Myocyte (in vitro differentiated cells): ENCODE data around the gene ACADS. TPM values are rescaled to one million over a fixed set of nuclear protein-coding genes. Genes with fewer than 3 reads are reported as not detected.
"Not testable (repeated sequence)": the region's sequence is repeated elsewhere in the genome, so short reads cannot be mapped to it uniquely, and the experiment has no call there.

Experiments
- DNase-seq: peaks from one replicate; pipeline ENCODE4 v3.0.0-alpha.2; 2012; ENCODE audit warnings: low read depth
- total RNA-seq: library from RNA; depleted of rRNA; stranded (reverse); fragments of >200 nt; gene quantifications from 2 replicates; pipeline ENCODE4 v1.2.3, GENCODE V29; 2014

ACADS gene
- total RNA-seq, 1 donor from 2014 or later: 24.2 TPM

DNA sequence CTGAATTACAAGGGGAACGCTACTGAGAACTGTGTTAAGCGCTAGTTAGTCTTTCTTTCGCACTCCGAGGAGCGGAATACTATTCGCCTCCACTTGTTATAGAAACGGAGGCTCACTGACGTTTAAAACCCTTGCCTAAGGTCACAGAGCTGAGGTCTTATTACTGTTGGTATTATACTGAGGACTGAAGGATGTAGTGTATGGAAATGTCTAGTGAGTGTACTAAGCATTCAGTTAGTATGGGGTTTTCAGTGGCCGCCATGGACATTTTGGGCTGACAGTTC lies 826 bp downstream of the ACADS start:
- no peak for DNase-seq

DNA sequence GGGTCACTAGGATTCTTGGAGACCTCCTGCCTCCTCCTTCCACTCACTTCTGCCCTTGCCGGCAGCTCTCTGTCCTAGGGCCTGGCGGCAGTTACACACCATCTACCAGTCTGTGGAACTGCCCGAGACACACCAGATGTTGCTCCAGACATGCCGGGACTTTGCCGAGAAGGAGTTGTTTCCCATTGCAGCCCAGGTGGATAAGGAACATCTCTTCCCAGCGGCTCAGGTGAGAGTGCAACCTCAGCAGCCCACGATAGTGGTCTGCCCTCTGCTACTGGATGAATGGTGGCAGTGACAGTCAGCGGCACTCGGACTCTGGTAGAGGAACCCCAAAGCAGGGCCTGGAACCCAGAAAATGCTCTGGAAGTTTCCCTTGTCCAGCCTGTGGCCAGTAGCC lies 1.3 kb downstream of the ACADS start:
- DNase-seq: no peak

DNA sequence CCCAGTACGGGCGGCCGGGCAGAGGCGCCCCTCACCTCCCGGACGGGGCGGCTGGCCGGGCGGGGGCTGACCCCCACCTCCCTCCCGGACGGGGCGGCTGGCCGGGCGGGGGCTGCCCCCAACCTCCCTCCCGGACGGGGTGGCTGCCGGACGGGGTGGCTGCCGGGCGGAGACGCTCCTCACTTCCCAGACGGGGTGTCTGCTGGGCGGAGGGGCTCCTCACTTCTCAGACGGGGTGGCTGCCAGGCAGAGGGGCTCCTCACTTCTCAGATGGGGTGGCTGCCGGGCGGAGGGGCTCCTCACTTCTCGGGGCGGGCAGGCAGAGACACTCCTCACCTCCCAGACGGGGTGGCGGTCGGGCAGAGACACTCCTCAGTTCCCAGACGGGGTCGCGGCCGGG lies 6.6 kb downstream of the ACADS start:
- DNase-seq: not testable (repeated sequence)

DNA sequence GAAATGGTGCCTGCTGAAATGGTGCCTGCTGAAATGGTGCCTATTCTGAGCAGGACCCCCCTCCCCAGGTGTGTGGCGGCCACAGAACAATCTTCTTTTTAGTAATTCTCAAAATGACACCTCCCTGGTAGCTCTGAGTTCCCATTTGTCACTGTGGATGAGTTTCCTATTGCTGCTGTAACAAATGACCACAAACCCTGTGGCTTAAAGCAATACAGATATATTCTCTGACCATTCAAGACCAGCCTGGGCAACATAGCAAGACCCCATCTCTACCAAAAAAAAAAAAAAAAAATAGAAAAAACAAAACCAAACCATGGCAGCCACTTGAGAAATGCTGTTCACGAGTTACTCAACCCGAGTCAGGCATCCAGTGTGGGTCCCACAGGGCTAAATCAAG lies 7.9 kb downstream of the ACADS start:
- DNase-seq: no peak

DNA sequence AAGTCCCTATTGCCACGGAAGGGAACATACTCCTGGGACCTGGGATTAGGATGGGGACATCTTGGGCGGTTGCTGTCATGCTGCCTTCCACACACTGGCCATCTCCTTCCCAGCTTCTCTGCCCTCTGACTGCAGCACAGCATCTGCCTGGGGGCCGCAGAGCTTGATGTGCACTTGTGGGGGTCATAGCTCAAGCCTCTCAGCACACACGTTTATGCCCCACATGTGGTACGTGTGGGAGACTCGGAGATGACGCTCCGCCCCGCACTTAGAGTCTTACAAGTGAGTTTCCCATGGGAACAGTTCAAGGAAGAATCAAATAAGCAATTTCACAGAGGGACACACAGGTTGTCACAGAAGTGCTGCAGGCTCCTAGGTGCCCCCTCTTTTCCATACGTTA lies 8.6 kb downstream of the ACADS start:
- no peak for DNase-seq

DNA sequence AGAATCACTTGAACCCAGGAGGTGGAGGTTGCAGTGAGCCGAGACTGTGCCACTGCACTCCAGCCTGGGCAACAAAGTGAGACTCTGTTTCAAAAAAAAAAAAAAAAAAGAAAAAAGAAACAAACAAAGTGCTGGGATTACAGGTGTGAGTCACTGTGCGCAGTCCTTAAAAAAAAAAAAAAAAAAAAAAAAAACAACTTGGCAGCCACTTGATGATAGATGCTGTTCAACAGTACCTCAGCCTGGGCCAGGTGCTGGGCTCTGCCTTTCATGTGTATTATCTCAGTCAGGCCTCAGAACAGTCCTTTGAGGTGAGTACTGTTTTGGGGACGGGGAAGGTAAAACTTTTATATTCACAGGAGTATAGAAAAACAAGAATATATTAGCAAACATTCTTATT lies 9.6 kb downstream of the ACADS start:
- no peak for DNase-seq

DNA sequence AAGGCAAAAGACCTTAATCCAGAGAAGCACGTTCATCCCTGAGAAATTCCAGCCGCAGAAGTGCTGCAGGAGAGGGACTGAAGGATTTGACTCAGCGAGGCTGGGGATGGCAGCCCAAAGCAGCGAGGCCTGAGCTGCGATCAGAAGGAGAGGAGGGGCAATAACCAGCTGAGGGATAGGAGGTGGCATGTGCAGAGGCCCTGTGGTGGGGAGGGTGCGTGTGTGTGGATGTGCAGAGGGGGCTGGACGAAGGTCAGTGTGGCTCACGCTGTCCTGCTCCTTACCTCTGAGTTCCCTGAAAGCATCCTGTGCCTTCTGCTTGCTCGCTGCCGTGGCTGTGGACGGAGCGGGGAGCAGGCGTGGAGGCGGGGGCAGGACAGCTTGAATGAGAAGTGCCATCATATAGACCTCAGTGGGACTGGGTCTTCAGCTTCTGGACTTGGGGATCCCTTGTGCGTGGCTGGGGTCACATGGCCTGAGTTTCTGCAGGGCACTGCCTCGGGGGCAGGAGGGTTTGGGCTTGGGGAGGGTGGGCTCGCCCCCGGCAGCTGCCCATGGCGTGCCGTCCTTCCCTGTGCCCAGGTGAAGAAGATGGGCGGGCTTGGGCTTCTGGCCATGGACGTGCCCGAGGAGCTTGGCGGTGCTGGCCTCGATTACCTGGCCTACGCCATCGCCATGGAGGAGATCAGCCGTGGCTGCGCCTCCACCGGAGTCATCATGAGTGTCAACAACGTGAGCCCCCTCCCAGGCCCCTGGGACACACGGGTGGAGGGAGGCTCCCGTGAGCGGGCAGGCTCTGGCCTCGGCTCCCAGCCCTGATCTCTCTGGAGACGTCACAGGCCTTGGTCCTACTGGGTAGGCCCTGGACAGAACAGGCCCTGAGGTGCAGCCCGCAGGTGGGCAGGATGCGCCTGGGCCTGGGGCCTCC lies 11.0 kb downstream of the ACADS start:
- DNase-seq: no peak

DNA sequence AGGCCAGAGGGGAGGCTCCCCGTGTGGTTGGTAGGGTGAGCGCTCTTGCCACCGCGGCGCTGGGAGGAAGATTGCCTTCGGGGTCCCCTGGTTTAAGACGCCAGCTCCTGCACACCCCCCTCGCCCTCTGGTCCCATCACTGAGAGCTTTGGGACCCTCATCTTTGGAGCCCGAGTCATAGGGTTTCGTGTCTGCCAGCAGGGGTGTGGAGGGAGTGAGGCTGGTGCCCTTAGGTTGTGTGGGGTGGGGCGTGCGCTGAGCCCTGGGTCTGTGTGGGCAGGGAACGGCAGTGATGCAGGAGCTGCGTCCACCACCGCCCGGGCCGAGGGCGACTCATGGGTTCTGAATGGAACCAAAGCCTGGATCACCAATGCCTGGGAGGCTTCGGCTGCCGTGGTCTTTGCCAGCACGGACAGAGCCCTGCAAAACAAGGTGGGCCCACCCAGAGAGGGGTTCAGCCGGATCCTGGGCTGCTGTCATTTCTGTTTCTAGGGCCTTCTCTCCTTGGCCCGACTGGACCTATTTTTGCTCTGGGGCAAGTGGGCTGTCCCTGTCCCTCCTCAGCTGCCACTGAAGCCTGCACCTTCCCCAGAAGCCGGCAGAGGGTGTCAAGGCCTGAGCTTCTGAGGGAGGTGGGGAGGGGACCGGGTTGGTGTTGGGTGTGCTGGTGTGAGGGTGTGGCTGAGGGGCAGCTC lies 12.1 kb downstream of the ACADS start:
- DNase-seq: peak; percentile 23

DNA sequence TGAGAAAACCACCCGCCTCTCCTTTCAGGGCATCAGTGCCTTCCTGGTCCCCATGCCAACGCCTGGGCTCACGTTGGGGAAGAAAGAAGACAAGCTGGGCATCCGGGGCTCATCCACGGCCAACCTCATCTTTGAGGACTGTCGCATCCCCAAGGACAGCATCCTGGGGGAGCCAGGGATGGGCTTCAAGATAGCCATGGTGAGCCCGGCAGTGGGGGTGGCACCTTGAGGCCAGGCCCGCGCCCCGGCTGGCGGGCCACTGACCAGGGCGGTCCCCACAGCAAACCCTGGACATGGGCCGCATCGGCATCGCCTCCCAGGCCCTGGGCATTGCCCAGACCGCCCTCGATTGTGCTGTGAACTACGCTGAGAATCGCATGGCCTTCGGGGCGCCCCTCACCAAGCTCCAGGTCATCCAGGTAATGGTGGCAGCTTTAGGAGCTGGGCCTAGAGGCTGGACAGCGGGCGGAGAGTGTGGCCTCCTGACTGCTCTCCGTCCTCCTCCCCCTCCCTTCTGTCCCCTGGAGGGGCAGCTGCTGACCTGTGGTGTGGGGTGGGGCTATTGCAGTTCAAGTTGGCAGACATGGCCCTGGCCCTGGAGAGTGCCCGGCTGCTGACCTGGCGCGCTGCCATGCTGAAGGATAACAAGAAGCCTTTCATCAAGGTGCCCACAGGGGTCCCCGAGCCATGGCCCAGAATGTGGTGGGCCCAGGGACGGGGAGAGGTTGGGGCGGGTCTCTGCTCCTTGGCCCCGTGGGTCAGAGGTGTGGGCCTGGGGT lies 12.8 kb downstream of the ACADS start:
- DNase-seq: peak; percentile 52

DNA sequence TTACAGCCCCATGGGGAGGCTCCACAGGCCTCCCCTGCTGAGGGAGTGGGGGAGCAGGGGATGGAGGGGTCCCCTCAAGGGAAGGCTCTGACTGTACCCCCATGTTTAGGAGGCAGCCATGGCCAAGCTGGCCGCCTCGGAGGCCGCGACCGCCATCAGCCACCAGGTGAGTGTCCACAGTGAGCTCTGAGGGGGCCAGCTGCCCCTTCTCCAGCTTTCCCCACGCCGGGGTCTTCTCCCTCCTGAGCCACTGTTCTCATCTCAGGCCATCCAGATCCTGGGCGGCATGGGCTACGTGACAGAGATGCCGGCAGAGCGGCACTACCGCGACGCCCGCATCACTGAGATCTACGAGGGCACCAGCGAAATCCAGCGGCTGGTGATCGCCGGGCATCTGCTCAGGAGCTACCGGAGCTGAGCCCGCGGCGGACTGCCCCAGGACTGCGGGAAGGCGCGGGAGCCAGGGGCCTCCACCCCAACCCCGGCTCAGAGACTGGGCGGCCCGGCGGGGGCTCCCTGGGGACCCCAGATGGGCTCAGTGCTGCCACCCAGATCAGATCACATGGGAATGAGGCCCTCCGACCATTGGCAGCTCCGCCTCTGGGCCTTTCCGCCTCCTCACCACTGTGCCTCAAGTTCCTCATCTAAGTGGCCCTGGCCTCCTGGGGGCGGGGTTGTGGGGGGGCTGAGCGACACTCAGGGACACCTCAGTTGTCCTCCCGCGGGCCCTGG lies 13.6 kb downstream of the ACADS start:
- DNase-seq: no peak

DNA sequence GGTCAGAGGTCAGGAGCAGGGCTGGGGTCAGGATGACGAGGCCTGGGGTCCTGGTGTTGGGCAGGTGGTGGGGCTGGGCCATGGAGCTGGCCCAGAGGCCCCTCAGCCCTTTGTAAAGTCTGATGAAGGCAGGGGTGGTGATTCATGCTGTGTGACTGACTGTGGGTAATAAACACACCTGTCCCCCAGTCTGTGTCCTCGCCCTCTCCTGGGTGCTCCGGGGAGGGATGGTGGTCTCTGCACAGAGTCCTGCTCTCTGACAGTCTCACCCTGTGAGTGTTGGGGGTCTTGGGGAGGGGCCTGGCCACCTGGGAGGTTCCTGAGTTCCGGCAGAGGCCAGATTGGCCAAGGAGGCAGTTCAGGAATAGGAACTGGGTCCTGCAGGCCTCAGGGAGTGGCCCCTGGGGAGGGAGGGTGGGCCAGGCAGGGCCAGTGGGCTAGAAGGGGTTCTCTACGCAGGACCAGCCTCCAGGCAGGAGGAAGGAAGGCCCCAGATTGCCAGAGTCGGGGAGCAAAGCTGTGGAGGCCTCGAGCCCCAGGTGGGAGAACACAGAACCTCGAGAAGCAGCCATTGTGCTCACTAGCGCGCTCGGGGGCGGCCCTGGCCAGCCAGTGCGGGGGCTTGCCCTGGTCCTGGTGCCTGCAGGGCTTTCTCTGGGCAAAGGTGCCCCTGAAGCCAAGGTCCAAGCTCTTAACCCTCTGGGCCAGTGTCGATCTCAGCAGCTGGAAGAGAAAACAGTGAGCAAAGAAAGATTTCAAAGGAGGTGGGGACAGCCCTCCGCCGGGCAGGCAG lies 14.4 kb downstream of the ACADS start:
- peak; percentile 47 for DNase-seq

DNA sequence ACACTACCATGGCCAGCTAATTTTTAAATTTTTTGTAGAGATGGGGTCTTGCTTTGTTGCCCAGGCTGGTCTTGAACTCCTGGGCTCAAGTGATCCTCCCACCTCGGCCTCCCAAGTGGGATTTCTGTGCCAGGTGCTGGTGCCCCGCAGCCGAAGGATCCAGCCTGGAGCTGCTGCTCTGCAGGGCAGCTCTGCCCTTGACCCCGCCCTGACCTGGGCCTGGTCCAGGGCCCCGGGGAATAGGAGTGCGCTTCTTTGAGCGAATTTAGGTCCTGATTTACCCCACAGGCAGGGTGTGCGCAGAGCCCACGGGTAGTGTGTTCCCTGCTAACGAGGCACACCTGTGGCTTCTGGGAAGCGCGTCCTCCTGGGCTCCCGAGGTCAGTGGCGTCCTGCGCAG lies 15.2 kb downstream of the ACADS start:
- no peak for DNase-seq

DNA sequence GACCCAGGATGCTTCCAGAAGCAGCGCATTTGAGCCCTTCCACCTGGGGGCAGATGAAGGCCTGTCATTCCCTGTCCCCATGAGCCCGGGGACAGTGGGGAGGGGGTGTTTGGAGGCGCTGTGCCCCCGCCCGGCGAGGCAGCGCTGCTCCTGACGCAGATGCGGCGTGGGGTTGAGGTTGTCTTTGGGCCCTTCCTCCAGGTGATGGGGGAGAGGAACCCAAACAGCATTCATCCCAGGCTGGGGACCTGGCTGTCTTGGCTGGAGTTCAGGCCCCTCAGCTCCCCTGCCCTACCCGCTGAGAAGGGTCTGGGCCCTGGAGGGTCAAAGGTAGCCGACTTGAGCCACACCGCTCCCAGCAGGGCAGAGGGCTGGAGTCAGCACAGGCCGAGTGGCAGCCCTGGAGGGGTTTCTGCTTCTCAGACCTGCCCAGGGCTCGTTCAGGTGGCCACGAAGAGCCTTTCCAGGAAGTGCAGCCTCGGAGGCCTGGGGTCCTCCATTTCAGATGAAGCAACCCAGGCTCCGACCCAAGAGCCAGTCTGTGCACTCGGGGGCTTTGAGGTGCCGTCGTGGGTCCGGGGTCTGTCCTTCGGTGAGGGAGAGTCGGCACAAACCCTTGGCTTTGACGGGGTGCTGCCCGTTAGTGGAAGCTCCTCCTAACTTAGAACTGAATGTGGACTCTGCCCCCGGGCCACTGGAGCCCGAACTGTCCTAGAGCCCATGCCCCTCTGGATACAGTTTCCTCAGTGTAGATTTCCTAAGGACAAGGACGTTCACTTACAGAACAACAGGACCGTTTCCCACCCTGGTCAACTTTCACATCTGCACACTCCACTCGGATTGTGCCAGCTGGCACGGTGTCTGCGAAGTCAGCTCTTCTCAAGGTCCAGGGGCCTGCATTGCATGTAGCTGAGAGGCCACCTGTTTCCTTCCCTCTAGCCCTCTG lies 16.1 kb downstream of the ACADS start:
- DNase-seq: peak; percentile 78

DNA sequence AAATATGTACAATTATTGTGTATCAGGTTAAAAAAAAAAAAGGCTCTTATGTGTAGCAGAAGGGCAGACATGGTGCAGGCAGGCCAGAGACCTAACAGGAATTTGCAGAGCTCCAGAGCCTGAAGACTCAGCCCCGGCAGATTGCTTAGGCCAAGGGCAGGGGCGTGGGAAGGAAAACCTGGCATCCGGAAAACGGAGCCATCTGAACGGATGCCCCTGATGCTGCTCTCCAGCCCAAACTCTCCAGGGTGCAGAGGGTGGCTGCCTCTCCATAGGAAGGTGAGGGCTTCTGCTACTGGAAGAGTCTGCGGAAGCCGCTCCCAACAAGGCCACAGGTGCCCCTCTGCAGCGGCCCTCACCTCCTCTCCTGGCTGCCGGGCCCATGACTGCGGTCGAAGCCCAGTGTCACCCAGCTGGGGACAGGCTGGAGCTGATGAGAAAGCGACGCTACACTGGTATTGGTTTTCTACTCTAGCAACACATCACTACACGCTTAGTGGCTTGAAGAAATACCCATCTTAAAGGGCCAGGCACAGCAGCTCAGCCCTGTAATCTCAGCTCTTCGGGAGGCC lies 19.4 kb downstream of the ACADS start:
- DNase-seq: no peak

DNA sequence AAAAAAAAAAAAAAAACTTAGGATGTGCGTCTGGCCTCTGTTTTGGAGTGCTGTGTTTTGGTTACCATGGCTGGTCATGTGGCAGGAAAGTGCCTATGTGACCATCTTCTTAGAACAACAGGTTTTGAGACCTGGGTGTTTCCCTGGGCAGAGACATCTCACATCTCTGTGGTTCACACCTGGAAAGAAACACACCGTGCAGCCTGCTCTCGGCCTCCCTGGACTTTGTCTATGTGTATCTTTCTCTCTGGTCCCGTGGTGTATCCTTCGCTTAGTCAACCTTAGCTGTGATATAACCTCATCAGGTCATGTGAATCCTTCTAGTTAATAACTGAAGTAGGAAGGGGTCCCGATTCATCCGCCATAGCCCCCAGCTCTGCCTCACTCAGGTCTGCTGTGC lies 22.6 kb downstream of the ACADS start:
- no peak for DNase-seq

DNA sequence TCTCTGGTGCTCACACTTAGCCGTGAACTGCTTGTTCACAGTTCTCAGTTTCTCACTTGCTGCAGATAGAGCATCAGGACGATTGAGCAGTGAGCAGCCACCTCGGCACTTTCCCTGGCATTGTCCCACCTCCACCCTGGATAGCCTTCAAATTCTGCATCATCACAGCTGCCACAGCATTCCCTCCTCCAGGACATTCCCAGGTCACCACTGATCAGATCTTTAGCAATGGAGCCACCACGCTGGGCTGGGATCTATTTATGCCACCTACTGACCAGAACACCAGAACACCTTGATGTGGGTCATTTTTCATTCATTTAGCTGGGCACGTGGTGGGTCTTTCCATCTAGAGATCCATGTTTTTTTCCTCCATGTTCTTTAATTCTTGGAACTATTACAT lies 23.6 kb downstream of the ACADS start:
- no peak for DNase-seq

DNA sequence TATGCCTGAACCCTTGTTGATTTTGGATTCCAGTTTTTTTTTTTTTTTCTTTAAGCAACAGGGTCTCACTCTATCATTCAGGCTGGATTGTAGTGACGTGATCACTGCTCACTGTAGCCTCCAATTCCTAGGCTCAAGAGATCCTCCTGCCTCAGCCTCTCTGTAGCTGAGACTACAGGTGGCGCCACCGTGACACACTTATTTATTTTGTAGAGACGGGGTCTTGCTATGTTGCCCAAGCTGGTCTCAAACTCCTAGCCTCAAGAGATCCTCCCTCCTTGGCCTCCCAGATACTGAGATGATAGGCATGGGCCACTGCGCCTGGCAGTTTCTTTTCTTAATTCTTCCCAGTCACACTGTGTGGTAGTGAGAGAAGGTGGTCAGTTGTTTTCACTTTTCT lies 25.2 kb downstream of the ACADS start:
- no peak for DNase-seq

DNA sequence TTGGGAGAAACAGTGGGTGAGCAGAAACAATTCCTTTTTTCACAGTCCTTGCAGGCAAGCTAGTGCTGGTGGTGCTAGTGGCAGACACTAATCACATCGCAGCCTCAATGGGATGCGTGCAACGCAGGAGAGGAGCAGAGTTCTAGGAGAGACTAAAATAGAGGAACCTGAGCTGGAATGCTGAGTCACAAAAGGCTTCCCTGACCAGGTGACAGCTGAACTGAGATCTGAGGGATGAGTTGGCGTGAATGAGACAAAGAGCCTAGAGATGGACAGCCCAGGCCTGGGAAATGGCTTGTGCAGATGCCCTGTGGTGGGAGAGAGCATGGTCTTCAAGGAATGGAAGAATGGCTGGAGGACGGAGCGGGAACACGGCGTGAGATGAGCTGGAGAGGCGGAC lies 25.8 kb downstream of the ACADS start:
- peak; percentile 17 for DNase-seq

DNA sequence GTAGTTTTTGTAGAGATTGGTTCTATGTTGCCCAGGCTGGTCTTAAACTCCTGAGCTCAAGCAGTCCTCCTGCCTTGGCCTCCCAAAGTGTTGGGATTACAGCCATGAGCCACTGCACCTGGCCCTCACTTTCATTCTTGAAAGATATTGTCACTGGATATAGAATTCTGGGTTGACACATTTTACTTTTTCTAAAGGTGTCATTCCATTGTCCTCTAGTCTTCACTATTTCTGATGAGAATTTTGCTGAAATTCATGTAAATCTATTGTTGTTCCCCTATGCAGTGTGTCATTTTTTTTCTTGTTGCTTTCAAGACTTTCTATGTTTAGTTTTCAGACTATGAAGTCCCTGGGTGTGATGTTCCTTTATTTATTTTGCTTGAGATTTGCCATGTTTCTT lies 29.2 kb downstream of the ACADS start:
- DNase-seq: no peak
